Measurements from ENCODE around the gene NBPF1.
"Not testable (repeated sequence)": the region's sequence is repeated elsewhere in the genome, so short reads cannot be mapped to it uniquely, and the experiment has no call there.

The NBPF1 gene

GRCh38 chr1:16641159-16641975 lies 28.0 kb upstream of the NBPF1 start:
- DNase-seq: not testable (repeated sequence)

DNA sequence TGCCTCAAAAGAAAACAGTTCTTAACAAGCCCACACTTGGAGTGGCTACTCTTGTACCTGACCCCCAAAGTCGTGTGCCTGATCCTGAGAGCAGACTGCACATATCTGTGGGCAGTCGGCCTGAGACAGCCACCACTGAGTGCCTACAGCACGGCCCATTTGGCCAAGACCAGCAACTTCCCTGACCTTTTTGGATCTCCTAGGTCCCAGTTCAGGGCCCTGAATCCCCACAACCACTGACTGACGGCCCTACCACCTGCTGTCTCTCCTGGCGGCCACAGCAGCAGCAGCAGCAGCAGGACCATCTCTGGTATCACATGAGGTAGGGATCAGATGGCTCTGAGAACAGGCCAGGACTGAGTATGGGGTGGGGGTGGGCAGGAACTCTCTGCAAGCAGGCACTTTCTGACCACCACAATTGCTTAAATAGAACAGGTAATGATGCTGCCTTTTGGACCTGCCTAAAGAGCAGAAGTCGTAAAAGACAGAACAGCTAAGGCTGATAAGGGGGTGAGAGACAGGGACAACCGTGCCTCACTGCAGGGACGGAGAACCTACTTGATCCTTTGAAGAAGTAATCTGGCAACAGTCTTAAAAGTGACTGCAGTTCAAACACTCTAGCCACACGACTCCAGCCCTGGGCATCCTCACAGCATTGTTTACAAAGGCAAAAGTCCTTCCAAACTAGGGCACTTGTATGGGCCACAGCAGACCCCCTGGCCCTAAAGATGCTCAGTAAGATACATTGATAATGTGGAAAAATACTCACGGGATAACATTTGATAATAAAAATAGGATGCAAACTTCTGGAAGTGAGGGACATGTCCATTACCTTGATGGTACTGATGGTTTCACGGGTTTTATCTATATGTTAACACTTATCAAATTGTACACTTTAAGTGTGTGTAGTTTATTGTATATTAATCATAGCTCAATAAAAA lies 26.0 kb upstream of the NBPF1 start:
- not testable (repeated sequence) for DNase-seq

DNA sequence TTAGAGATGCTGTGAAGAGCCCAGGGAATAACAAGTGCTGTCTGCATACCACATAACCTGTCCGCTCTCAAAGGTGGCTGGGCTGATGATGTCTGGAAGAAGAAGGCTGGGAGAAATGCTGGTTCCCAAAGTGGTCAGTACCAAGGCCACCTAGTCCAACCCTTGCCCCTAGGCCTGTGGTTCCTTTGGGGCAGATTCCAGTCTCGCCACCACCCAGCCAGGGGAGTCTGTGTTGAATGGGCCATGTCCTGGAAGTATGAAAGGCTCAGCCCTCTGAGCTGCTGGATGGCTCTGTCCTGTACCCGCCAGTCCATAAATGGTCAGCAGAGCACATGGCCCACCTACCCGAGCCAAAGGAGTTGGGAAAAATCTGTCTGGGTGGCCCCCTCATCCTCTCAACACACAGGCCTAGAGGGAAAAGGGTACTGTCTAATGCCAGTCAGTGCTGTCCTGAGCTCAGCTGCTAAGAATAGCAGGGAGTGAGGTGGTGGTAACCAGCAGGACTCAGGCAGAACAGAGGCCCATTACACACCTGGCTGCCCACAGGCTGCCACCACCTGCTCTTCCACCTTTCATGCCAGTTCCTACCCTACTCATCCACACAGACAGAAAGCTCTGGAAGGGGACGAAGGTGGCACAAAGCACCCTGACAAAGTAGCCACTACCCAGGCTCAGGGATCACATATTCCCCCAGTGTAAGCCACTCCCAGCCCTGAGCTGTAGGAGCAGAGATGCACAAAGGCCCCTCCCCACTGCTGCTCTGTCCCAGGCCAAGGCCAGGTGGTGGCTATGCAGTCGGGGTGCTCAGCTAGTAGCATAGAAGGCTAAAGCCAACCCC lies 24.8 kb upstream of the NBPF1 start:
- not testable (repeated sequence) for DNase-seq

- not testable (repeated sequence) for DNase-seq
Measured at GRCh38 chr1:16636551-16637195, 23.3 kb upstream of the NBPF1 start.

DNA sequence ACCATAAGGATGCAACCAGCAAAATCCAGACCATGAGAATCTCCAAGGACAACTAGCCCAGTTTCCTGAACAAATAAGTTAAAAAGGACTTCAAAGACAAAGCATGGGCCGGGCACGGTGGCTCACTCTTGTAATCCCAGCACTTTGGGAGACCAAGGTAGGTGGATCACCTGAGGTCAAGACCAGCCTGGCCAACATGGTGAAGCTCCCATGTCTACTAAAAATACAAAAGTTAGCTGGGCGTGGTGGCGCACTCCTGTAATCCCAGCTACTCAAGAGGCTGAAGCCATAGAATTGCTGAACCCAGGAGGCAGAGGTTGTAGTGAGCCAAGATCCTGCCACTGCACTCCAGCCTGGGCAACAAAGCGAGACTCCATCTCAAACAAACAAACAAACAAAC lies 22.6 kb upstream of the NBPF1 start:
- DNase-seq: not testable (repeated sequence)

- DNase-seq: not testable (repeated sequence)
Measured at GRCh38 chr1:16633540-16634282, 20.3 kb upstream of the NBPF1 start.

- not testable (repeated sequence) for DNase-seq
Measured at GRCh38 chr1:16632044-16632850, 18.9 kb upstream of the NBPF1 start.

DNA sequence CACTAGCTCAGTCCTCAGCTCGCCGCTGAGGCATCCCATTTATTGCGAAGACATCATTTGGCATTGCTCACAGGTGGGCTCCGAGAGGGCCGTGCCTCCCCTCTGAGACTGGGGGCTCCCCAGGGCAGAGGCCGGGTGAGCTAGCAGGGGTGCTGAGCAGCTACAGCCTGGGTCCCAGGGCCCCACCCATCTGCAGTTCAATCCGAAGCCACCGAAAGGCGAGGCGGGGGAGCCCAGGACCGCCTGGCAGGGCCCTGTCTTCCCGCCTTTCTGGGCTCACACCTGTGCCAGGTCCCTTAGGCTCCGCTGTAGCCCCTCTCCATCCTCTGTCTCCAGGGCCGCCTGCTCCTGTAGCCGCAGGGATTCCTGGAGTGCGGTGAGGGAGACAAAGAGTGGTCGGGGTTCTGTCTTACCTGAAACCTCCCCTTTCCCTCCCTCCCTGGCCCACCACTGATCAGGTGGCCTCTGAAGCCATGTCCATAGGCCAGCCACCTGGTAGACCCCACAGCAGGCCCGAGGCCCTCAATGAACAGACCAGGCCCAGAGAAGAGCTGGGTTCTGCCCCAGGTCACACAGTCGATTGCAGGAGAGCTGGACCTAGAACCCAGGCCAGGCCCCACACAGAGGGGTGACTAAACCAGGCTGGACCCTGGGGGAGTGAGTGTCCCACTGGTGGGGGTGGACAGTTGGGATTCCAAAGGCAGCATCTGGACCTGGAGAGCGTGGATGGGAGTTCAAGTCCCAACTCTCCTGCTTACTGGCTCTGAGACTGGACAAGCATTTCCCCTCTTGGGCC lies 18.1 kb upstream of the NBPF1 start:
- no peak for DNase-seq

- no peak for DNase-seq
Measured at GRCh38 chr1:16630661-16631247, 17.4 kb upstream of the NBPF1 start.

GRCh38 chr1:16629916-16630530 lies 16.7 kb upstream of the NBPF1 start:
- not testable (repeated sequence) for DNase-seq

DNA sequence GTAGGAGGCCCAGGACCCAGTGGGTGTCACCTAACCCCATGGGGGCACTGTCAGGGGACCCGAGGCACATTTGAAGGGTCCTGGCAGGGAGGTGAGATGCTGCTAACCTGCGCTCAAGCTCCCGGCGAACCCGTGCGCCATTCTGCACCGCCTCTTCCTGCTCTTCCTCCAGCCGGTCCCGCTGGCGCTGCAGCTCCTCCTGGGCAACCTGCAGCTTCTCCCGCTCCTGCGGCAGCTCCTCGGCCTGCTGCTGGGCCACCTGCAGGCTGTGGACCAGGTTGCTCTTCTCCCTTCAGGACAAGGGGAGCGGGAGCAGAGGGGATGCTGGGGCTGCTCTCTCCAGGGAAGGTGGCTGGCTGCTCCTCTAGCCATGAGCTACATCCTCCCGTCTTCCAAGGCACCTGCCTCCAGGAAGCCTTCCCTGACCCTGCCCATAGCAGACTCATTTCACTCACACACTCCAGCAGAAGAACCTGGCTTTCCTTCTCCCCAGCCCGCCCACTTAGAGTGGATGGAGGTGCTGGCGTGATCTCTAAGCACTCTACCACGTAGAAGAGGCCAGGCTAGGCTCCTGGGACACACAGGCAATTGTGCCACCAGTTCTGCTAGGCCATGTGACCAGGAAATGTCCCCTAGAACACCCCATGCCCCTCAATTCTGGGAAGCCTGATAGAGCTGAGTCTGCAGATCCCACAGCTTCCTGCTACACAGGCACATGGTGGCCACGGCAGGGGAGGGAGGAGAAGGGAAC lies 15.2 kb upstream of the NBPF1 start:
- no peak for DNase-seq

DNA sequence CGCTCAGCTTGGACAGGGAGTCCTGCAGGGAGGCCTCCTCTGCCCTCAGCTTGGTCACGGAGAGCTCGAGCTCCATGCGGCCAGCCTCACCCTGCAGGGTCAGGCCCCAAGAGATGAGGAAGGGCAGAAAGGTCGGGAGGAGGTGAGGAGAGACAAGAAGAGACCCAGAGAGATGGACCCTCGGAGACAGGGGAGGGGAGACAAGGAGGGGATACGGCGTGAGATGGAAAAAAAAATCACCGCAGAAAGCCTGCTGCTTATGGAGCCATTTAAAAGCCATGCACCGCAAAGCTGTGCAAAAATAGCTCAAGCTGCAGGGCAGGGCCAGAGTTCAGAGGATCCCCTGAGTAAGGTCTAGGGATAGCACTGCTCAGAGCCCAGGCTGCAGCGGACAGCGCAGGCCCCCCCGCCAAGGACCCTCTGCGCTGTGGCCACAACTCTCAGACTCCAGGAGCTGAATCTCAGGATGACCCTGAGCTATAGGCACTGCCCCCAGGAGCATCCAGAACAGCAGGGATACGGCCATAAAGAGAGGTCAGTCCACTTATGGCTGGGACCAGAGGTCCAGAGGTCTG lies 13.1 kb upstream of the NBPF1 start:
- DNase-seq: not testable (repeated sequence)

GRCh38 chr1:16625497-16626408 lies 12.4 kb upstream of the NBPF1 start:
- no peak for DNase-seq

GRCh38 chr1:16623812-16624719 lies 10.7 kb upstream of the NBPF1 start:
- DNase-seq: not testable (repeated sequence)

DNA sequence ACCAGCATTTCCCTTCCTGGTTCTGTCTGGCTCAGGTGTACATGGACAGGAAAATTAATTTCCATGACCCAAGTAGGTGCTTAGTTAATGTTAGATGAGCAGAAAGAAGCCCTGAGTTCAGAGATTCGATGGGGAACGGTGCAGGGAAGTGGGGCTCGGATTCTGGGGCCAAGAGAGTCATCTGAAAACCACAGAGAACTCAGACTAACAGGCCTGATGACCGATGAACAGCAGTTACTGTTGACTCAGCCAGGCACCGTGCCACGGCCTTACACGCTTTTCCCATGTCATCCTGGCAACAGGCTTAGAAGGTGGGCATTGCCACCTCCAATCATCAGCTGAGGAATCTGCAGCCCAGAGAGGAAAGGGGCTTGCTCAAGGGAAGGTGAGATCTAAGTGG lies 10.0 kb upstream of the NBPF1 start:
- DNase-seq: not testable (repeated sequence)

Measured in activated CD4-positive, alpha-beta T cell treated with anti-CD3 and anti-CD28 coated beads, Interleukin-2, amount 50 U/mL, for 4 hours (primary cell).